GM12878 (cell line): ENCODE results near the gene PMP22. TPM values are rescaled to one million over a fixed set of nuclear protein-coding genes. Genes with fewer than 3 reads are reported as not detected.

Experiments used
- ATAC-seq: fragments of 200-7000 bp; cut with Tn5 transposase; 3 replicates; pipeline ENCODE4 v1.9.1; 2020; ENCODE audit warnings: mild to moderate bottlenecking, moderate library complexity
- BruUV-seq: library from RNA; stranded (reverse); fragments of 400-500 nt; replicated peaks from 2 replicates; lab custom pipeline; 2021; lab: Mats Ljungman, UMichigan
- CTCF ChIA-PET: fragments of 300-600 bp; sonication (Branson Sonifier 250); formaldehyde crosslinking; extraction: SDS; loops from one replicate; lab custom pipeline; 2021; ENCODE audit warnings: inconsistent platforms; lab: Yijun Ruan, JAX
- POLR2A ChIA-PET: fragments of 350-600 bp; formaldehyde crosslinking; extraction: SDS; loops from one replicate; lab custom pipeline; 2021; ENCODE audit warnings: inconsistent platforms; lab: Charles Lee
- RAD21 ChIA-PET: fragments of 300-600 bp; sonication (Branson Sonifier 250); formaldehyde crosslinking; loops from one replicate; lab custom pipeline; 2023; ENCODE audit warnings: antibody characterized with exemption; ENCODE audit not compliant: unreplicated experiment; lab: Charles Lee
- SMC1A ChIA-PET: fragments of 300-600 bp; sonication (Branson Sonifier 250); formaldehyde crosslinking; loops from one replicate; lab custom pipeline; 2023; ENCODE audit not compliant: unreplicated experiment, uncharacterized antibody; lab: Charles Lee
- DNase-seq: peaks from one replicate; pipeline ENCODE4 v3.0.0-alpha.2; 2011; ENCODE audit warnings: low read depth, low spot score
- FAIRE-seq: peaks from 3 replicates; lab custom pipeline; 2011; peaks lifted over from hg19 to GRCh38; lab: Jason Lieb, UNC
- H2AFZ ChIP-seq: 2 replicates; pipeline ENCODE4 v1.6.0; 2011; ENCODE audit warnings: low read depth, low read length, control low read depth; ENCODE audit not compliant: control insufficient read depth
- H3K27ac ChIP-seq: 2 replicates; pipeline ENCODE4 v1.5.1; 2011; ENCODE audit warnings: control low read depth; ENCODE audit not compliant: control insufficient read depth, insufficient read depth
- H3K27me3 ChIP-seq, 2 experiments: replicated peaks in 1 of 2; 2 replicates each; pipeline versions ENCODE4 v1.6.0 to v1.6.1; 2011; ENCODE audit warnings: low read length in 1 of 2; ENCODE audit not compliant: control insufficient read depth in 2 of 2, insufficient read depth in 2 of 2
- H3K36me3 ChIP-seq, 2 experiments: 2 replicates each; pipeline ENCODE4 v1.5.1; 2011; ENCODE audit warnings: low read length in 1 of 2; ENCODE audit not compliant: control insufficient read depth in 2 of 2, insufficient read depth in 2 of 2
- H3K4me1 ChIP-seq: 2 replicates; pipeline ENCODE4 v1.6.1; 2011; ENCODE audit warnings: mild to moderate bottlenecking, low read length, moderate library complexity, mixed read lengths; ENCODE audit not compliant: control insufficient read depth, insufficient read depth
- H3K4me2 ChIP-seq: 2 replicates; pipeline ENCODE4 v1.6.0; 2011; ENCODE audit warnings: control low read depth; ENCODE audit not compliant: control insufficient read depth, insufficient read depth
- H3K4me3 ChIP-seq: fragments of 200-600 bp; sonication (generic); 2 replicates; pipeline ENCODE4 v1.5.1; 2016
- H3K79me2 ChIP-seq: 2 replicates; pipeline ENCODE4 v1.6.0; 2011; ENCODE audit warnings: low read length; ENCODE audit not compliant: control insufficient read depth, insufficient read depth
- H3K9ac ChIP-seq: 2 replicates; pipeline ENCODE4 v1.8.0; 2011; ENCODE audit warnings: low read length, control low read depth, mixed read lengths; ENCODE audit not compliant: control insufficient read depth, insufficient read depth
- H3K9me3 ChIP-seq: replicated peaks from 3 replicates; pipeline ENCODE4 v1.5.1; 2011; ENCODE audit warnings: mild to moderate bottlenecking, low read length; ENCODE audit not compliant: control insufficient read depth, insufficient read depth
- H4K20me1 ChIP-seq: 2 replicates; pipeline ENCODE4 v1.6.0; 2011; ENCODE audit not compliant: control insufficient read depth, insufficient read depth
- ASH2L ChIP-seq: fragments of 300-600, 200-600 bp; sonication (generic); IDR thresholded peaks from 2 replicates; pipeline ENCODE4 v1.6.1; 2017; ENCODE audit warnings: low read depth, mild to moderate bottlenecking, borderline replicate concordance
- BCL3 ChIP-seq: IDR thresholded peaks from 2 replicates; pipeline ENCODE4 v1.6.1; 2011; ENCODE audit warnings: borderline replicate concordance, low read depth, mild to moderate bottlenecking, moderate library complexity, low read length; ENCODE audit not compliant: insufficient read depth, poor library complexity, severe bottlenecking
- BMI1 ChIP-seq: fragments of 450-650 bp; IDR thresholded peaks from 2 replicates; pipeline ENCODE4 v1.6.1; 2016; ENCODE audit warnings: mild to moderate bottlenecking, moderate library complexity, borderline replicate concordance
- CREM ChIP-seq: IDR thresholded peaks from 2 replicates; pipeline ENCODE4 v1.6.1; 2014; ENCODE audit warnings: antibody characterized with exemption, low read depth
- FOS ChIP-seq: IDR thresholded peaks from 3 replicates; pipeline ENCODE4 v1.6.1; 2011; ENCODE audit warnings: borderline replicate concordance; ENCODE audit not compliant: insufficient read length; ENCODE audit errors: extremely low read depth
- GABPA ChIP-seq: IDR thresholded peaks from 2 replicates; pipeline ENCODE4 v1.6.1; 2014; ENCODE audit warnings: antibody characterized with exemption, low read depth, mild to moderate bottlenecking, inconsistent platforms
- HCFC1 ChIP-seq: fragments of 150-350 bp; IDR thresholded peaks from 2 replicates; pipeline ENCODE4 v1.6.1; 2014; ENCODE audit warnings: low read length
- MAX ChIP-seq: IDR thresholded peaks from 2 replicates; pipeline ENCODE4 v1.6.1; 2012; ENCODE audit warnings: low read depth, low read length, improper control_type of control experiment
- MLLT1 ChIP-seq: fragments of 450-650 bp; IDR thresholded peaks from 2 replicates; pipeline ENCODE4 v1.6.1; 2016; ENCODE audit warnings: mild to moderate bottlenecking
- MYC ChIP-seq: IDR thresholded peaks from 2 replicates; pipeline ENCODE4 v1.6.1; 2011; ENCODE audit warnings: mild to moderate bottlenecking, low read length, moderate library complexity, inconsistent platforms; ENCODE audit not compliant: insufficient read depth, insufficient replicate concordance, insufficient read length, severe bottlenecking
- NRF1 ChIP-seq: conservative IDR thresholded peaks from 2 replicates; pipeline ENCODE4 v1.6.1; 2011; ENCODE audit warnings: mild to moderate bottlenecking, low read depth, low read length, improper control_type of control experiment
- RCOR1 ChIP-seq: conservative IDR thresholded peaks from 2 replicates; pipeline ENCODE4 v1.6.1; 2012; ENCODE audit warnings: low read depth, low read length, improper control_type of control experiment
- STAT3 ChIP-seq: IDR thresholded peaks from 2 replicates; pipeline ENCODE4 v1.6.1; 2011; ENCODE audit warnings: low read depth, low read length, improper control_type of control experiment
- TCF12 ChIP-seq: IDR thresholded peaks from 2 replicates; pipeline ENCODE4 v1.6.1; 2011; ENCODE audit warnings: low read depth, mild to moderate bottlenecking, low read length
- USF2 ChIP-seq: IDR thresholded peaks from 2 replicates; pipeline ENCODE4 v1.6.1; 2011; ENCODE audit warnings: low read depth, low read length, improper control_type of control experiment, borderline replicate concordance
- WRNIP1 ChIP-seq: IDR thresholded peaks from 2 replicates; pipeline ENCODE4 v1.6.1; 2011; ENCODE audit warnings: low read depth, low read length, improper control_type of control experiment, borderline replicate concordance
- WGBS: methylation state at CpG from one replicate; pipeline ENCODE4 v1.1.6; 2016; ENCODE audit warnings: low lambda C conversion rate; ENCODE audit not compliant: insufficient replicate concordance, insufficient coverage; ENCODE audit errors: missing lambda C conversion rate; 5-methylcytosine and 5-hydroxymethylcytosine counted together
- in situ Hi-C: fragments of 300-500 bp; cut with MboI; formaldehyde crosslinking; loops from 9 replicates; pipeline ENCODE4 v1.14.3; 2018; ENCODE audit warnings: mixed read lengths
- intact Hi-C: fragments of 100-400 bp; cut with micrococcal nuclease; formaldehyde crosslinking; loops from one replicate; pipeline ENCODE4 v1.14.2; 2022; ENCODE audit not compliant: unreplicated experiment
- polyA plus RNA-seq, 11 experiments: library from polyadenylated mRNA; depleted of rRNA in 4 of 11; unstranded in 6 of 11; stranded (reverse) in 5 of 11; fragments of >200 nt; fragmentation: Nextera tagmentation in 4 of 11; fragmentation: Illumina TruSeq in 1 of 11; extraction: Ambion mirVana in 4 of 11; extraction: Trizol in 1 of 11; gene quantifications; 1 replicate in 1 of 11; 2 replicates in 10 of 11; pipeline versions ENCODE4 v1.2.1 to v1.2.3, GENCODE V29; 2011 to 2016; ENCODE audit warnings: inconsistent platforms in 2 of 11, missing spikeins in 2 of 11, low read depth in 1 of 11
- total RNA-seq, 4 experiments: library from RNA; depleted of rRNA in 3 of 4; stranded (reverse); fragments of >200 nt in 3 of 4; fragmentation: Illumina TruSeq in 1 of 4; extraction: Trizol in 1 of 4; gene quantifications; 2 replicates each; pipeline versions ENCODE4 v1.2.1 to v1.2.3, GENCODE V29; 2013 to 2021

Gene PMP22
- total and polyA plus RNA-seq, 10 of the 15 experiments (the other 5 are each of a cell fraction or from before 2014, with no cell fraction given), result 0.59 TPM; not detected in 9

- ChIA-PET SMC1A (no interaction called here), CTCF (no interaction called here), POLR2A (no interaction called here), RAD21 (interaction anchor here (0.7 kb wide), 1 partner anchor 37 kb away, joined by 3 read pairs; no protein-coding TSS in a partner anchor)
- FAIRE-seq (no peak), ATAC-seq (no peak), DNase-seq (no peak)
- Histone ChIP-seq H3K79me2 (no peaks in the 10 kb centered on the region), H3K4me2 (no peak overlapping the region), H3K36me3 (no peaks in the 10 kb centered on the region), H2AFZ (no peak overlapping the region), H3K9ac (no peak overlapping the region), H3K4me1 (no peaks in the 10 kb centered on the region), H4K20me1 (no peaks in the 10 kb centered on the region), H3K9me3 (no peaks in the 10 kb centered on the region), H3K4me3 (no peak overlapping the region), H3K27me3 (no peaks in the 10 kb centered on the region), H3K27ac (no peak overlapping the region)
- in situ Hi-C loops, result no loop called here
- intact Hi-C loops, result no loop called here
- TF ChIP-seq CREM (no peak), BMI1 (no peak), USF2 (no peak), RCOR1 (no peak), MAX (no peak), GABPA (no peak), WRNIP1 (no peak), NRF1 (no peak), TCF12 (no peak), BCL3 (no peak), STAT3 (no peak), MYC (no peak), MLLT1 (no peak), ASH2L (no peak), FOS (no peak), HCFC1 (no peak)
- BruUV-seq, result no TSS peak
- 39% methylated on average over 5 of the region's 5 CpGs for WGBS
Measured at GRCh38 chr17:15298176-15298575, 33.0 kb upstream of the PMP22 start.
